Measurements from ENCODE around the gene TRAPPC8. TPM values are rescaled to one million over a fixed set of nuclear protein-coding genes. Genes with fewer than 3 reads are reported as not detected.
"Not testable (repeated sequence)": the region's sequence is repeated elsewhere in the genome, so short reads cannot be mapped to it uniquely, and the experiment has no call there.

The TRAPPC8 gene
- total RNA-seq, 1 donor from 2014 or later, result 37.9 TPM

- FAIRE-seq (no peak), DNase-seq (ENCODE audit: low read depth) (no peak)
- Histone ChIP-seq H3K27me3 (ENCODE audit: control insufficient read depth, insufficient read depth, low read length) (no peaks in the 10 kb centered on the region), H3K36me3 (ENCODE audit: control insufficient read depth, insufficient read depth, low read length) (peaks cover 1% of the 10 kb centered on the region), H3K4me3 (ENCODE audit: low read depth, low read length) (no peak overlapping the region)
- no peak for TF ChIP-seq CTCF (IDR thresholded peaks at IDR 0.05; ENCODE audit: insufficient read depth, low read length, severe bottlenecking)
Measured at GRCh38 chr18:31920277-31920676, 22.7 kb downstream of the TRAPPC8 start.

GRCh38 chr18:31919366-31919765 is 23.6 kb downstream of the TRAPPC8 start:
- not testable (repeated sequence) for H3K27me3 ChIP-seq (ENCODE audit: control insufficient read depth, insufficient read depth, low read length); H3K4me3 ChIP-seq (ENCODE audit: low read depth, low read length); DNase-seq (ENCODE audit: low read depth); FAIRE-seq; H3K36me3 ChIP-seq (ENCODE audit: control insufficient read depth, insufficient read depth, low read length)

- no peak for TF ChIP-seq CTCF (IDR thresholded peaks at IDR 0.05; ENCODE audit: insufficient read depth, low read length, severe bottlenecking)
- DNase-seq (ENCODE audit: low read depth) (no peak), FAIRE-seq (no peak)
- no peak overlapping the region for H3K4me3 ChIP-seq (ENCODE audit: low read depth, low read length)
- no peaks in the 10 kb centered on the region for H3K27me3 ChIP-seq (ENCODE audit: control insufficient read depth, insufficient read depth, low read length)
- peaks cover 1% of the 10 kb centered on the region for H3K36me3 ChIP-seq (ENCODE audit: control insufficient read depth, insufficient read depth, low read length)
Measured at GRCh38 chr18:31918733-31919132, 24.2 kb downstream of the TRAPPC8 start.

- H3K36me3 ChIP-seq (ENCODE audit: control insufficient read depth, insufficient read depth, low read length), result peaks cover 2% of the 10 kb centered on the region
- no peak for FAIRE-seq
- H3K4me3 ChIP-seq (ENCODE audit: low read depth, low read length), result no peak overlapping the region
- no peak for TF ChIP-seq CTCF (IDR thresholded peaks at IDR 0.05; ENCODE audit: insufficient read depth, low read length, severe bottlenecking)
- DNase-seq (ENCODE audit: low read depth), result no peak
- H3K27me3 ChIP-seq (ENCODE audit: control insufficient read depth, insufficient read depth, low read length), result no peaks in the 10 kb centered on the region
Measured at GRCh38 chr18:31901063-31901462, 41.9 kb downstream of the TRAPPC8 start.

- not testable (repeated sequence) for FAIRE-seq; H3K36me3 ChIP-seq (ENCODE audit: control insufficient read depth, insufficient read depth, low read length); H3K4me3 ChIP-seq (ENCODE audit: low read depth, low read length); H3K27me3 ChIP-seq (ENCODE audit: control insufficient read depth, insufficient read depth, low read length)
- peak; percentile 5 for DNase-seq (ENCODE audit: low read depth)
Measured at GRCh38 chr18:31899771-31900170, 43.2 kb downstream of the TRAPPC8 start.

- Histone ChIP-seq H3K36me3 (ENCODE audit: control insufficient read depth, insufficient read depth, low read length) (peaks cover 2% of the 10 kb centered on the region), H3K27me3 (ENCODE audit: control insufficient read depth, insufficient read depth, low read length) (no peaks in the 10 kb centered on the region), H3K4me3 (ENCODE audit: low read depth, low read length) (no peak overlapping the region)
- FAIRE-seq (no peak), DNase-seq (ENCODE audit: low read depth) (no peak)
- TF ChIP-seq CTCF (IDR thresholded peaks at IDR 0.05; ENCODE audit: insufficient read depth, low read length, severe bottlenecking), result no peak
Measured at GRCh38 chr18:31892936-31893335, 50.0 kb downstream of the TRAPPC8 start.

- no peak for DNase-seq (ENCODE audit: low read depth)
- Histone ChIP-seq H3K36me3 (ENCODE audit: control insufficient read depth, insufficient read depth, low read length) (peaks cover 1% of the 10 kb centered on the region), H3K27me3 (ENCODE audit: control insufficient read depth, insufficient read depth, low read length) (no peaks in the 10 kb centered on the region), H3K4me3 (ENCODE audit: low read depth, low read length) (no peak overlapping the region)
- no peak for FAIRE-seq
- TF ChIP-seq CTCF (IDR thresholded peaks at IDR 0.05; ENCODE audit: insufficient read depth, low read length, severe bottlenecking), result no peak
Measured at GRCh38 chr18:31891566-31891965, 51.4 kb downstream of the TRAPPC8 start.
